WERI-Rb-1 (cell line): ENCODE results near the gene LARGE1.

Experiments used
- DNase-seq: peaks from one replicate; pipeline ENCODE4 v3.0.0-alpha.2; 2020
- H3K27ac ChIP-seq: fragments of 250-450 bp; sonication (Bioruptor Pico); 2 replicates; pipeline ENCODE4 v1.5.1; 2020; ENCODE audit warnings: mild to moderate bottlenecking, moderate library complexity
- H3K27me3 ChIP-seq: fragments of 250-450 bp; sonication (Bioruptor Pico); 2 replicates; pipeline ENCODE4 v1.5.1; 2021; ENCODE audit warnings: mild to moderate bottlenecking, low read depth, moderate library complexity; ENCODE audit not compliant: insufficient read depth, severe bottlenecking
- H3K36me3 ChIP-seq: fragments of 250-450 bp; sonication (Bioruptor Pico); 2 replicates; pipeline ENCODE4 v1.5.1; 2020; ENCODE audit warnings: mild to moderate bottlenecking, moderate library complexity
- H3K4me3 ChIP-seq: 2 replicates; pipeline ENCODE4 v1.5.1; 2011; ENCODE audit warnings: low read depth, mild to moderate bottlenecking, control low read depth, low read length
- H3K9me3 ChIP-seq: fragments of 250-450 bp; sonication (Bioruptor Pico); 2 replicates; pipeline ENCODE4 v1.5.1; 2021; ENCODE audit warnings: mild to moderate bottlenecking, moderate library complexity; ENCODE audit not compliant: severe bottlenecking
- CTCF ChIP-seq: IDR thresholded peaks from 2 replicates; pipeline ENCODE4 v1.5.1; 2011; ENCODE audit warnings: low read depth, mild to moderate bottlenecking, control low read depth, inconsistent platforms, low read length

Gene LARGE1

GRCh38 chr22:33272871-33273270 lies 647.4 kb downstream of the LARGE1 start:
- no peaks in the 10 kb centered on the region for H3K27me3 ChIP-seq
- no peaks in the 10 kb centered on the region; the same call in 1 of the 2 replicates for H3K36me3 ChIP-seq
- no peaks in the 10 kb centered on the region for H3K9me3 ChIP-seq
- no peak for DNase-seq
- H3K4me3 ChIP-seq = no peak overlapping the region
- no peak for TF ChIP-seq CTCF
- no peak overlapping the region for H3K27ac ChIP-seq

- Histone ChIP-seq H3K27me3 (no peaks in the 10 kb centered on the region), H3K36me3 (no peaks in the 10 kb centered on the region; the same call in 1 of the 2 replicates), H3K27ac (no peak overlapping the region), H3K4me3 (no peak overlapping the region), H3K9me3 (no peaks in the 10 kb centered on the region)
- no peak for DNase-seq
- no peak for TF ChIP-seq CTCF
Measured at GRCh38 chr22:33272180-33272579, 648.1 kb downstream of the LARGE1 start.

GRCh38 chr22:33271390-33272161 lies 648.7 kb downstream of the LARGE1 start:
- Histone ChIP-seq H3K27ac (no peak overlapping the region), H3K36me3 (no peaks in the 10 kb centered on the region; the same call in 1 of the 2 replicates), H3K9me3 (no peaks in the 10 kb centered on the region), H3K27me3 (no peaks in the 10 kb centered on the region), H3K4me3 (no peak overlapping the region)
- no peak for TF ChIP-seq CTCF
- DNase-seq = no peak

GRCh38 chr22:33270596-33270995 lies 649.7 kb downstream of the LARGE1 start:
- no peak for TF ChIP-seq CTCF
- no peak overlapping the region for H3K27ac ChIP-seq
- H3K9me3 ChIP-seq = no peaks in the 10 kb centered on the region
- DNase-seq = no peak
- no peaks in the 10 kb centered on the region; the same call in 1 of the 2 replicates for H3K36me3 ChIP-seq
- no peaks in the 10 kb centered on the region for H3K27me3 ChIP-seq
- H3K4me3 ChIP-seq = no peak overlapping the region

GRCh38 chr22:33261699-33262098 lies 658.6 kb downstream of the LARGE1 start:
- no peak for DNase-seq
- H3K9me3 ChIP-seq = no peaks in the 10 kb centered on the region
- no peak for TF ChIP-seq CTCF
- H3K27ac ChIP-seq = no peak overlapping the region
- no peaks in the 10 kb centered on the region for H3K36me3 ChIP-seq
- no peaks in the 10 kb centered on the region for H3K27me3 ChIP-seq
- no peak overlapping the region for H3K4me3 ChIP-seq

- H3K36me3 ChIP-seq = no peaks in the 10 kb centered on the region
Measured at GRCh38 chr22:33260498-33260897, 659.8 kb downstream of the LARGE1 start.

More at GRCh38 chr22:33260498-33260897, 659.8 kb downstream of the LARGE1 start:
- Histone ChIP-seq H3K27me3 (no peaks in the 10 kb centered on the region), H3K4me3 (no peak overlapping the region), H3K9me3 (no peaks in the 10 kb centered on the region), H3K27ac (no peak overlapping the region)
- TF ChIP-seq CTCF = no peak
- DNase-seq = no peak
